Hair follicle dermal papilla cell (primary cell): ENCODE results near the gene C5orf15. TPM values are rescaled to one million over a fixed set of nuclear protein-coding genes. Genes with fewer than 3 reads are reported as not detected.

Source experiments
- total RNA-seq: library from RNA; depleted of rRNA; stranded (reverse); fragments of >200 nt; gene quantifications from 2 replicates; pipeline ENCODE4 v1.2.3, GENCODE V29; 2012

C5orf15 gene
- total RNA-seq, result 79.3 and 109 TPM in 2 replicates

GRCh38 chr5:133968204-133968980, at the start of gene C5orf15:
C5orf15 (minus strand) TSS chr5:133968625; CDS start chr5:133968584, 41 bp downstream.

GRCh38 chr5:134004626-134005416, 36.4 kb upstream of the C5orf15 start, which contains the start of gene VDAC1:
VDAC1 (minus strand) TSS chr5:134004975; CDS start chr5:133993012, 11,963 bp downstream.

Other genes starting within 250 kb of the C5orf15 start
- 201 and 205 TPM in 2 replicates for gene VDAC1, start 36.4 kb upstream of the C5orf15 start, total RNA-seq
- gene TCF7, start 146.1 kb upstream of the C5orf15 start, total RNA-seq, result 0.85 and 1.6 TPM in 2 replicates
- gene SKP1, start 208.3 kb upstream of the C5orf15 start, total RNA-seq, result 81.0 and 147 TPM in 2 replicates